ENCODE measurements around the gene ACAD8. TPM values are rescaled to one million over a fixed set of nuclear protein-coding genes. Genes with fewer than 3 reads are reported as not detected.

The ACAD8 gene
- total and polyA plus RNA-seq, 10 of the 15 experiments (the other 5 are each of a cell fraction or from before 2014, with no cell fraction given), result 9.9 to 34.8 (median 22.2) TPM

DNA sequence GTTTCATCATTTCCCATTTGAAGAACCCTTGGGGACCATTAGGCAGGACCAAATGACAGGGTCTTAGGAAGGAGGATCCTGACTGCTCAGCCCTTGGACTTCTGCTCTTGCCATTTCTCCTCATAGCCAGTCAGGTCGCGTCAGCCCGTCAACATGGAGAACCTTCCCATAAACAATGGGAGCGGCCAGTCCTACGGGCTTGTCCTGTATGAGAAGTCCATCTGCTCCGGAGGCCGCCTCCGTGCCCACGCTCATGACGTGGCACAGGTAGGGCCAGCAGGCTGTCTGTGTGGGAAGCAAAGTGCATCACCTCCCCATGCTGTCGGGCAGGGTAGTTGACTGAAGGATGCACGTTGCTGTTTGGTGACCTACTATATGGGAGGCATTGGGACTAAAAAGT lies 58.9 kb downstream of the ACAD8 start:
- Histone ChIP-seq H3K4me3 (no peak overlapping the region), H3K27ac (ENCODE audit: control insufficient read depth, insufficient read depth) (no peak overlapping the region), H4K20me1 (ENCODE audit: control insufficient read depth, insufficient read depth) (no peaks in the 10 kb centered on the region), H3K4me2 (ENCODE audit: control insufficient read depth, insufficient read depth) (no peak overlapping the region), H3K27me3 (replicated peaks in 1 of 2; ENCODE audit: control insufficient read depth in 2 of 2, insufficient read depth in 2 of 2, low read length in 1 of 2) (no peaks in the 10 kb centered on the region), H3K36me3 (ENCODE audit: control insufficient read depth in 2 of 2, insufficient read depth in 2 of 2, low read length in 1 of 2) (no peaks in the 10 kb centered on the region), H3K4me1 (ENCODE audit: control insufficient read depth, insufficient read depth, low read length) (no peaks in the 10 kb centered on the region), H3K9me3 (replicated peaks; ENCODE audit: control insufficient read depth, insufficient read depth, low read length) (no peaks in the 10 kb centered on the region; the same call in 2 of the 3 replicates), H3K9ac (ENCODE audit: control insufficient read depth, insufficient read depth, low read length) (no peak overlapping the region), H3K79me2 (ENCODE audit: control insufficient read depth, insufficient read depth, low read length) (no peaks in the 10 kb centered on the region), H2AFZ (ENCODE audit: control insufficient read depth, low read depth, low read length) (no peak overlapping the region)
- RAD21 ChIA-PET (ENCODE audit: unreplicated experiment), result no interaction called here
- SMC1A ChIA-PET (ENCODE audit: uncharacterized antibody, unreplicated experiment), result no interaction called here
- POLR2A ChIA-PET, result no interaction called here
- WGBS (ENCODE audit: insufficient coverage, insufficient replicate concordance, low lambda C conversion rate, missing lambda C conversion rate), result 59% methylated on average over 12 of the region's 12 CpGs
- no peak for ATAC-seq
- in situ Hi-C loops (cut with MboI), result no loop called here
- TF ChIP-seq EZH2 (IDR thresholded peaks at IDR 0.05; ENCODE audit: borderline replicate concordance, control insufficient read depth, low read depth, low read length) (no peak), POU2F2 (IDR thresholded peaks at IDR 0.05; ENCODE audit: borderline replicate concordance, low read depth, low read length) (no peak), RBBP5 (conservative IDR thresholded peaks at IDR 0.05) (no peak), ZBED1 (IDR thresholded peaks at IDR 0.05; ENCODE audit: borderline replicate concordance) (no peak), MEF2A (IDR thresholded peaks at IDR 0.05; ENCODE audit: insufficient read depth, low read depth, low read length) (no peak), BRCA1 (IDR thresholded peaks at IDR 0.05; ENCODE audit: low read depth, low read length) (no peak), BACH1 (IDR thresholded peaks at IDR 0.05; ENCODE audit: borderline replicate concordance) (no peak)
- TF ChIP-seq, protein P1, sequence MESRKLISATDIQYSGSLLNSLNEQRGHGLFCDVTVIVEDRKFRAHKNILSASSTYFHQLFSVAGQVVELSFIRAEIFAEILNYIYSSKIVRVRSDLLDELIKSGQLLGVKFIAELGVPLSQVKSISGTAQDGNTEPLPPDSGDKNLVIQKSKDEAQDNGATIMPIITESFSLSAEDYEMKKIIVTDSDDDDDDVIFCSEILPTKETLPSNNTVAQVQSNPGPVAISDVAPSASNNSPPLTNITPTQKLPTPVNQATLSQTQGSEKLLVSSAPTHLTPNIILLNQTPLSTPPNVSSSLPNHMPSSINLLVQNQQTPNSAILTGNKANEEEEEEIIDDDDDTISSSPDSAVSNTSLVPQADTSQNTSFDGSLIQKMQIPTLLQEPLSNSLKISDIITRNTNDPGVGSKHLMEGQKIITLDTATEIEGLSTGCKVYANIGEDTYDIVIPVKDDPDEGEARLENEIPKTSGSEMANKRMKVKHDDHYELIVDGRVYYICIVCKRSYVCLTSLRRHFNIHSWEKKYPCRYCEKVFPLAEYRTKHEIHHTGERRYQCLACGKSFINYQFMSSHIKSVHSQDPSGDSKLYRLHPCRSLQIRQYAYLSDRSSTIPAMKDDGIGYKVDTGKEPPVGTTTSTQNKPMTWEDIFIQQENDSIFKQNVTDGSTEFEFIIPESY (IDR thresholded peaks at IDR 0.05), result no peak
- TF ChIP-seq, protein P2, sequence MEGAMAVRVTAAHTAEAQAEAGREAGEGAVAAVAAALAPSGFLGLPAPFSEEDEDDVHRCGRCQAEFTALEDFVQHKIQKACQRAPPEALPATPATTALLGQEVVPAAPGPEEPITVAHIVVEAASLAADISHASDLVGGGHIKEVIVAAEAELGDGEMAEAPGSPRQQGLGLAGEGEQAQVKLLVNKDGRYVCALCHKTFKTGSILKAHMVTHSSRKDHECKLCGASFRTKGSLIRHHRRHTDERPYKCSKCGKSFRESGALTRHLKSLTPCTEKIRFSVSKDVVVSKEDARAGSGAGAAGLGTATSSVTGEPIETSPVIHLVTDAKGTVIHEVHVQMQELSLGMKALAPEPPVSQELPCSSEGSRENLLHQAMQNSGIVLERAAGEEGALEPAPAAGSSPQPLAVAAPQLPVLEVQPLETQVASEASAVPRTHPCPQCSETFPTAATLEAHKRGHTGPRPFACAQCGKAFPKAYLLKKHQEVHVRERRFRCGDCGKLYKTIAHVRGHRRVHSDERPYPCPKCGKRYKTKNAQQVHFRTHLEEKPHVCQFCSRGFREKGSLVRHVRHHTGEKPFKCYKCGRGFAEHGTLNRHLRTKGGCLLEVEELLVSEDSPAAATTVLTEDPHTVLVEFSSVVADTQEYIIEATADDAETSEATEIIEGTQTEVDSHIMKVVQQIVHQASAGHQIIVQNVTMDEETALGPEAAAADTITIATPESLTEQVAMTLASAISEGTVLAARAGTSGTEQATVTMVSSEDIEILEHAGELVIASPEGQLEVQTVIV (IDR thresholded peaks at IDR 0.05; ENCODE audit: borderline replicate concordance, partially characterized antibody), result no peak
- TF ChIP-seq, protein P3, sequence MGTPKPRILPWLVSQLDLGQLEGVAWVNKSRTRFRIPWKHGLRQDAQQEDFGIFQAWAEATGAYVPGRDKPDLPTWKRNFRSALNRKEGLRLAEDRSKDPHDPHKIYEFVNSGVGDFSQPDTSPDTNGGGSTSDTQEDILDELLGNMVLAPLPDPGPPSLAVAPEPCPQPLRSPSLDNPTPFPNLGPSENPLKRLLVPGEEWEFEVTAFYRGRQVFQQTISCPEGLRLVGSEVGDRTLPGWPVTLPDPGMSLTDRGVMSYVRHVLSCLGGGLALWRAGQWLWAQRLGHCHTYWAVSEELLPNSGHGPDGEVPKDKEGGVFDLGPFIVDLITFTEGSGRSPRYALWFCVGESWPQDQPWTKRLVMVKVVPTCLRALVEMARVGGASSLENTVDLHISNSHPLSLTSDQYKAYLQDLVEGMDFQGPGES (IDR thresholded peaks at IDR 0.05), result no peak
- BruUV-seq (replicated peaks), result no TSS peak
- intact Hi-C loops (cut with micrococcal nuclease; ENCODE audit: unreplicated experiment), result no loop called here
- FAIRE-seq, result no peak
- no peak for DNase-seq (ENCODE audit: low read depth, low spot score)
- CTCF ChIA-PET, result no interaction called here

Data from GM12878 (cell line).